Measurements from ENCODE around the gene PDE4D.

The PDE4D gene

GRCh38 chr5:59840200-59840601 is 53.3 kb downstream of the PDE4D start:
- H3K4me3 ChIP-seq (ENCODE audit: extremely low read depth, insufficient read depth, low read length, poor library complexity, severe bottlenecking): no peak overlapping the region
- H3K4me1 ChIP-seq (ENCODE audit: control insufficient read depth, insufficient read depth, low read length, poor library complexity, severe bottlenecking): peaks cover 29% of the 10 kb centered on the region
- no peaks in the 10 kb centered on the region for H3K9me3 ChIP-seq (ENCODE audit: control insufficient read depth, low read length)
- peak overlapping the region; percentile 72 for H3K27ac ChIP-seq (ENCODE audit: low read depth, low read length, severe bottlenecking)
- 100% methylated on average over 1 of the region's 3 CpGs; no CpG with 5 or more reads in 1 of the 2 experiments for WGBS, 2 experiments (ENCODE audit: insufficient coverage in 2 of 2)
- no peaks in the 10 kb centered on the region for H3K36me3 ChIP-seq (ENCODE audit: control insufficient read depth, insufficient read depth, low read length)

- Histone ChIP-seq H3K4me1 (ENCODE audit: control insufficient read depth, insufficient read depth, low read length, poor library complexity, severe bottlenecking) (peaks cover 29% of the 10 kb centered on the region), H3K27ac (ENCODE audit: low read depth, low read length, severe bottlenecking) (no peak overlapping the region), H3K4me3 (ENCODE audit: extremely low read depth, insufficient read depth, low read length, poor library complexity, severe bottlenecking) (no peak overlapping the region), H3K9me3 (ENCODE audit: control insufficient read depth, low read length) (no peaks in the 10 kb centered on the region), H3K36me3 (ENCODE audit: control insufficient read depth, insufficient read depth, low read length) (no peaks in the 10 kb centered on the region)
- WGBS, 2 experiments (ENCODE audit: insufficient coverage in 2 of 2): 64 to 71% methylated on average over 2 of the region's 2 CpGs
Observed at GRCh38 chr5:59838989-59839388, 54.5 kb downstream of the PDE4D start.

- H3K36me3 ChIP-seq (ENCODE audit: control insufficient read depth, insufficient read depth, low read length): no peaks in the 10 kb centered on the region
- no peaks in the 10 kb centered on the region for H3K9me3 ChIP-seq (ENCODE audit: control insufficient read depth, low read length)
- no peak overlapping the region for H3K27ac ChIP-seq (ENCODE audit: low read depth, low read length, severe bottlenecking)
- no peak overlapping the region for H3K4me3 ChIP-seq (ENCODE audit: extremely low read depth, insufficient read depth, low read length, poor library complexity, severe bottlenecking)
- H3K4me1 ChIP-seq (ENCODE audit: control insufficient read depth, insufficient read depth, low read length, poor library complexity, severe bottlenecking): peaks cover 30% of the 10 kb centered on the region
- WGBS, 2 experiments (ENCODE audit: insufficient coverage in 2 of 2): 100% methylated on average over 1 of the region's 2 CpGs; no CpG with 5 or more reads in 1 of the 2 experiments
Observed at GRCh38 chr5:59838067-59838466, 55.5 kb downstream of the PDE4D start.

GRCh38 chr5:59837071-59837470 is 56.5 kb downstream of the PDE4D start:
- H3K4me1 ChIP-seq (ENCODE audit: control insufficient read depth, insufficient read depth, low read length, poor library complexity, severe bottlenecking): peaks cover 33% of the 10 kb centered on the region
- no peak overlapping the region for H3K4me3 ChIP-seq (ENCODE audit: extremely low read depth, insufficient read depth, low read length, poor library complexity, severe bottlenecking)
- H3K9me3 ChIP-seq (ENCODE audit: control insufficient read depth, low read length): no peaks in the 10 kb centered on the region
- 100% methylated on average over 1 of the region's 1 CpG; no CpG with 5 or more reads in 1 of the 2 experiments for WGBS, 2 experiments (ENCODE audit: insufficient coverage in 2 of 2)
- no peak overlapping the region for H3K27ac ChIP-seq (ENCODE audit: low read depth, low read length, severe bottlenecking)
- no peaks in the 10 kb centered on the region for H3K36me3 ChIP-seq (ENCODE audit: control insufficient read depth, insufficient read depth, low read length)

- 100% methylated on average over 2 of the region's 3 CpGs; no CpG with 5 or more reads in 1 of the 2 experiments for WGBS, 2 experiments (ENCODE audit: insufficient coverage in 2 of 2)
- Histone ChIP-seq H3K27ac (ENCODE audit: low read depth, low read length, severe bottlenecking) (no peak overlapping the region), H3K4me1 (ENCODE audit: control insufficient read depth, insufficient read depth, low read length, poor library complexity, severe bottlenecking) (peaks cover 29% of the 10 kb centered on the region), H3K9me3 (ENCODE audit: control insufficient read depth, low read length) (no peaks in the 10 kb centered on the region), H3K36me3 (ENCODE audit: control insufficient read depth, insufficient read depth, low read length) (no peaks in the 10 kb centered on the region), H3K4me3 (ENCODE audit: extremely low read depth, insufficient read depth, low read length, poor library complexity, severe bottlenecking) (no peak overlapping the region)
Observed at GRCh38 chr5:59835800-59836199, 57.7 kb downstream of the PDE4D start.

DNA sequence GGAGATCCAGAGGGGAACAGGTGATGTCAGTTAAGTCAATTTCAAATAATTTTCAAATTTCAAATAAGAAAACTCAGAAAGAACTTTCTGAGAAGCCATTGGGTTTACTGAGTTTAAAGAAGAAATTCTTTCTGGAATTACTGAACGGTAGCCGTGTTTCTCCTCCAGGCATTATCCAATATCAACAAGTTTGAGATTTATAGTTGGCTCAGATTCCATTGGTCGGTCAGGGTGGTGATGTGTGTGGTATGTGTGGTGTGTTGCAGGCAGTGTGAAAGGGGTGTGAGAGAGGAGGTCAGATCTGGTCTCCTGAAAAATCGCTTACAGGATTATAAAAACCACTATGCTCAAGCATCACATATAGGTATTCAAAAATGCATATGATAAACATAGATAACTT is 60.1 kb downstream of the PDE4D start:
- 60% methylated on average over 1 of the region's 4 CpGs; no CpG with 5 or more reads in 1 of the 2 experiments for WGBS, 2 experiments (ENCODE audit: insufficient coverage in 2 of 2)
- Histone ChIP-seq H3K4me3 (ENCODE audit: extremely low read depth, insufficient read depth, low read length, poor library complexity, severe bottlenecking) (no peak overlapping the region), H3K4me1 (ENCODE audit: control insufficient read depth, insufficient read depth, low read length, poor library complexity, severe bottlenecking) (peaks cover 13% of the 10 kb centered on the region), H3K36me3 (ENCODE audit: control insufficient read depth, insufficient read depth, low read length) (no peaks in the 10 kb centered on the region), H3K9me3 (ENCODE audit: control insufficient read depth, low read length) (no peaks in the 10 kb centered on the region), H3K27ac (ENCODE audit: low read depth, low read length, severe bottlenecking) (no peak overlapping the region)

GRCh38 chr5:59832577-59833301 is 60.8 kb downstream of the PDE4D start:
- 86 to 90% methylated on average over 7 of the region's 7 CpGs for WGBS, 2 experiments (ENCODE audit: insufficient coverage in 2 of 2)

DNA sequence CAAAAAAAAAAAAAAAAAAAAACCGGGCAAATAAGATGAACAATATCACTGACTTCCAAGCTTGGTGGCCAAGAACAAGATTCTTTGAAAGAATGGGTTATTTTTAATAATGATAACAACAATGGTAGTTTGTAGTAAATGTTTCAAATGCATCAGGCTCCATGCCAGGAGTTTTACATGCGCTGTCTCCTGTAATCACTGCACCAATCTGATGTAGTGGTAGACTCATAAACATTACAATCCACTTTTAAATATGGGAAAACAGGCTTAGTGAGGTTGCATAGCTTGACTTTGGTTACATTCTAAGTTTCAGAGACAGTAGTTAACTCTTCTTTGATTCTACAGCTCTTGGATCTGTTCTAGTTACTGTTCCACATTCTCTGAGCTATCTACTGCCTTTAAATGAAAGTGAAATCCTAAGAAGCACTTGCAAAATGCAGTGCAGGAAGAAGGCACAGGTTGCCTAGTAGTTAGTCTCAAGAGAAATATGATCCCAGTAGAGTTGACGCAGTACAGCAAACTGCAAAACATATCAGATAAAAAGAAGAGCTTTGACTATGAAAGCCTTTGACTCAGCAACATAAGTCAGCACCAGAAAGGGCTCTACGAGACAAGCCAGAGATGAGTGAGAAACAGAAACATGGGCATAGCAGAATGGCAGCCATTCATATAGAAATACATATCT is 62.1 kb downstream of the PDE4D start:
- 92 to 100% methylated on average over 1 to 2 of the region's 4 CpGs for WGBS, 2 experiments (ENCODE audit: insufficient coverage in 2 of 2)
- peaks cover 13% of the 10 kb centered on the region for H3K4me1 ChIP-seq (ENCODE audit: control insufficient read depth, insufficient read depth, low read length, poor library complexity, severe bottlenecking)
- H3K4me3 ChIP-seq (ENCODE audit: extremely low read depth, insufficient read depth, low read length, poor library complexity, severe bottlenecking): no peak overlapping the region
- H3K27ac ChIP-seq (ENCODE audit: low read depth, low read length, severe bottlenecking): no peak overlapping the region
- no peaks in the 10 kb centered on the region for H3K36me3 ChIP-seq (ENCODE audit: control insufficient read depth, insufficient read depth, low read length)
- H3K9me3 ChIP-seq (ENCODE audit: control insufficient read depth, low read length): no peaks in the 10 kb centered on the region

More at GRCh38 chr5:59832577-59833301, 60.8 kb downstream of the PDE4D start:
- Histone ChIP-seq H3K9me3 (ENCODE audit: control insufficient read depth, low read length) (no peaks in the 10 kb centered on the region), H3K36me3 (ENCODE audit: control insufficient read depth, insufficient read depth, low read length) (no peaks in the 10 kb centered on the region), H3K4me3 (ENCODE audit: extremely low read depth, insufficient read depth, low read length, poor library complexity, severe bottlenecking) (no peak overlapping the region), H3K4me1 (ENCODE audit: control insufficient read depth, insufficient read depth, low read length, poor library complexity, severe bottlenecking) (peaks cover 13% of the 10 kb centered on the region), H3K27ac (ENCODE audit: low read depth, low read length, severe bottlenecking) (no peak overlapping the region)

- H3K4me3 ChIP-seq (ENCODE audit: extremely low read depth, insufficient read depth, low read length, poor library complexity, severe bottlenecking): no peak overlapping the region
- H3K27ac ChIP-seq (ENCODE audit: low read depth, low read length, severe bottlenecking): no peak overlapping the region
- no CpG with 5 or more reads among the region's 2 CpGs for WGBS, 2 experiments (ENCODE audit: insufficient coverage in 2 of 2)
- H3K9me3 ChIP-seq (ENCODE audit: control insufficient read depth, low read length): no peaks in the 10 kb centered on the region
- H3K36me3 ChIP-seq (ENCODE audit: control insufficient read depth, insufficient read depth, low read length): no peaks in the 10 kb centered on the region
- peaks cover 13% of the 10 kb centered on the region for H3K4me1 ChIP-seq (ENCODE audit: control insufficient read depth, insufficient read depth, low read length, poor library complexity, severe bottlenecking)
Observed at GRCh38 chr5:59830536-59831200, 62.9 kb downstream of the PDE4D start.

DNA sequence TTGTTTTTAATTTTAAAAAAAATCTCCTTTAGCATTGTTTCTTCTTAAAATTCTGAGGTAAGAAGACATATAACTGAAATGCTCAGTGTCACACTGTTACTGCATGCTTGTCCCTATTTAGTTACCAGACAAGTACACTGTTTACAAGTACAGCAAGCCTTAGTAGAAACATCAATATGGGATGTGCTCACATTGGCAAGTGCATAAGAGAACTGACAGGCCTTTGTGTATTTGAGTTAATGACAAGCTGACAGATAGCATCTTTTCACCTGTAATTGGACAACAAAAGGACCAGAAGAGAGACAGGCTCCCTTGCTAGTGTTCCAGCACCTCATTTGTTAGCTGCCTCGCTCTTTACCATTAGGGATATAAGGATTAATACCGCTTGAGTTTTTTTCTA is 63.6 kb downstream of the PDE4D start:
- H3K9me3 ChIP-seq (ENCODE audit: control insufficient read depth, low read length): no peaks in the 10 kb centered on the region
- H3K36me3 ChIP-seq (ENCODE audit: control insufficient read depth, insufficient read depth, low read length): no peaks in the 10 kb centered on the region
- no CpG with 5 or more reads among the region's 2 CpGs for WGBS, 2 experiments (ENCODE audit: insufficient coverage in 2 of 2)
- H3K27ac ChIP-seq (ENCODE audit: low read depth, low read length, severe bottlenecking): no peak overlapping the region
- H3K4me1 ChIP-seq (ENCODE audit: control insufficient read depth, insufficient read depth, low read length, poor library complexity, severe bottlenecking): peaks cover 13% of the 10 kb centered on the region
- H3K4me3 ChIP-seq (ENCODE audit: extremely low read depth, insufficient read depth, low read length, poor library complexity, severe bottlenecking): no peak overlapping the region
